Body of pancreas (tissue), 4 donors: ENCODE results near the gene GAMT.

Experiments
- POLR2A ChIP-seq, 3 donors: fragments of 450-650 bp; IDR thresholded peaks; one replicate each; pipeline ENCODE4 v1.6.1; 2016; ENCODE audit warnings: antibody characterized with exemption in 3 of 3, mild to moderate bottlenecking in 2 of 3
- TF ChIP-seq, protein P1 (sequence below), 7 experiments: fragments of 450-650 bp in 4 of 7; fragments of 200-600 bp in 3 of 7; sonication (generic) in 3 of 7; IDR thresholded peaks; one replicate each; pipeline ENCODE4 v1.5.1; 2016 to 2019; ENCODE audit warnings: antibody characterized with exemption in 7 of 7

DNA sequence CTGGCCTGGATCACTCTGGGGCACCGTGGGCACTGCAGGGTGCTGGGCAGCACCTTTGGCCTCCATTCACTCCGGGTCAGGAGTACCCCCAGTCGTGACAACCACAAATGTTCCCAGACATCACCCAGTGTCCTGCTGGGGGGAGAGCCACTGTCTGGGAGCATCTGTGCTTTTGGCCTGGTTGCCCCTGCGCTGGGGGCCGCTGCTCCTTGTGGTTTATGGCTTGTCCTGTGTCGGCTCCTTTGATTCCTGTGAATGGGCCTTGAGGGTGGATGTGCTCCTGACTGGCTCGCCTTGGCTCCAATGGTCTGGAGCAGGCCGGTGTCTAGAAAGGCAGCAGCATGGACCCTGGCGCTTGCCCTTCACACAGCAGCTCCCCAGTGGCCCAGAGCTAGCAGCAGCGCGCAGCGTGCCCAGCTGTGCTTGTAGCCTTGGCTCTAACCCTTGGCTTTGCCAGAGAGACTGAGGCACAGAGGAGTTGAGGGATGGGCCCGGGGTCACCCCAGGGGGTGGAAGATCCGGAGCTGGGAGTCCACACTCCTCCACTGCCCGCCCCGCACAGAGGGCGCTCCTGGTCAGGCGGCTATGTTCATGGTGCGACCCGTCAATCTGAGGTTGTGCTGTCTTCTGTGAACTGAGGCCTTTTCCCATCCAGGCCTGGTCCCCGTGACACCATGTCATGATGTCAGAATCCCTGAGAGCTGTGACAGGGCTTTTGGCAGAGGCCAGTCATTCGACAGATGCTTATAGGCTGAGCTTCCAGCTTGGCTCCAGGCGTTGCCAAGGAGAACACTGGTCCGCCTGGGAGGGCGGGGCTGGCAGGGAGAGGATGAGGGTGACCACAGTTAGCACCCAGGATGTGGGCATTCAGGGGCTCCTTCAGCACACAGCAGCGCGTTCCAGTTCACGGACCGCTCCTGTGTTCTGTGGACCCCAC, 10.2 kb upstream of the GAMT start:
- TF ChIP-seq, protein P1, sequence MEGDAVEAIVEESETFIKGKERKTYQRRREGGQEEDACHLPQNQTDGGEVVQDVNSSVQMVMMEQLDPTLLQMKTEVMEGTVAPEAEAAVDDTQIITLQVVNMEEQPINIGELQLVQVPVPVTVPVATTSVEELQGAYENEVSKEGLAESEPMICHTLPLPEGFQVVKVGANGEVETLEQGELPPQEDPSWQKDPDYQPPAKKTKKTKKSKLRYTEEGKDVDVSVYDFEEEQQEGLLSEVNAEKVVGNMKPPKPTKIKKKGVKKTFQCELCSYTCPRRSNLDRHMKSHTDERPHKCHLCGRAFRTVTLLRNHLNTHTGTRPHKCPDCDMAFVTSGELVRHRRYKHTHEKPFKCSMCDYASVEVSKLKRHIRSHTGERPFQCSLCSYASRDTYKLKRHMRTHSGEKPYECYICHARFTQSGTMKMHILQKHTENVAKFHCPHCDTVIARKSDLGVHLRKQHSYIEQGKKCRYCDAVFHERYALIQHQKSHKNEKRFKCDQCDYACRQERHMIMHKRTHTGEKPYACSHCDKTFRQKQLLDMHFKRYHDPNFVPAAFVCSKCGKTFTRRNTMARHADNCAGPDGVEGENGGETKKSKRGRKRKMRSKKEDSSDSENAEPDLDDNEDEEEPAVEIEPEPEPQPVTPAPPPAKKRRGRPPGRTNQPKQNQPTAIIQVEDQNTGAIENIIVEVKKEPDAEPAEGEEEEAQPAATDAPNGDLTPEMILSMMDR (IDR thresholded peaks at IDR 0.05): no peak
- no peak for TF ChIP-seq POLR2A (IDR thresholded peaks at IDR 0.05)
